Activated CD8-positive, alpha-beta memory T cell treated with anti-CD3 and anti-CD28 coated beads, Interleukin-2, amount 10 ng/mL, durations not matched to agents 7 days and 5 days (primary cell): Measurements from ENCODE around the gene CUL1. TPM values are rescaled to one million over a fixed set of nuclear protein-coding genes. Genes with fewer than 3 reads are reported as not detected.
A peak's percentile ranks its signal among the peaks of the same experiment; 100 is the strongest.

Experiments
- ATAC-seq: fragments of 150-1000 bp; cut with Tn5 transposase; one replicate; pipeline ENCODE4 v1.10.0; 2021; ENCODE audit warnings: moderate library complexity
- CTCF ChIA-PET: fragments of 350-600 bp; sonication (Branson Sonifier 250); formaldehyde crosslinking; loops from one replicate; lab custom pipeline; 2021; ENCODE audit warnings: antibody characterized with exemption; lab: Charles Lee
- DNase-seq: peaks from one replicate; pipeline ENCODE4 v3.0.0-alpha.2; 2020
- H3K27ac Mint-ChIP-seq: one replicate; pipeline ENCODE4 v1.8.0; 2021; ENCODE audit warnings: mild to moderate bottlenecking, mixed read lengths
- H3K27me3 Mint-ChIP-seq: one replicate; pipeline ENCODE4 v1.8.0; 2021; ENCODE audit warnings: mixed read lengths
- H3K36me3 Mint-ChIP-seq: one replicate; pipeline ENCODE4 v1.8.0; 2021; ENCODE audit warnings: mild to moderate bottlenecking, mixed read lengths
- H3K4me1 Mint-ChIP-seq: one replicate; pipeline ENCODE4 v1.8.0; 2021; ENCODE audit warnings: mixed read lengths
- H3K4me3 Mint-ChIP-seq: one replicate; pipeline ENCODE4 v1.8.0; 2021; ENCODE audit warnings: mild to moderate bottlenecking, moderate library complexity, mixed read lengths
- H3K9me3 Mint-ChIP-seq: one replicate; pipeline ENCODE4 v1.8.0; 2022; ENCODE audit warnings: low read depth, mixed read lengths
- total RNA-seq, 2 experiments: library from RNA; stranded (reverse); gene quantifications; one replicate each; pipeline ENCODE4 v1.2.3, GENCODE V29; 2021

Gene CUL1
- total RNA-seq, 2 experiments from 2014 or later = 55.3 to 84.3 TPM

GRCh38 chr7:148711191-148712102 is 12.7 kb downstream of the CUL1 start:
- H3K9me3 Mint-ChIP-seq = peaks cover 4% of the 10 kb centered on the region
- CTCF ChIA-PET = interaction anchor here (1.5 kb wide), 1 partner anchor 10 kb away, joined by 3 read pairs; no protein-coding TSS in a partner anchor
- H3K27me3 Mint-ChIP-seq = no peaks in the 10 kb centered on the region
- peaks cover 42% of the 10 kb centered on the region for H3K4me1 Mint-ChIP-seq
- peaks cover 22% of the 10 kb centered on the region for H3K36me3 Mint-ChIP-seq
- DNase-seq (no peak), ATAC-seq (no peak)
- H3K27ac Mint-ChIP-seq = no peak overlapping the region
- H3K4me3 Mint-ChIP-seq = no peak overlapping the region

- Mint-ChIP-seq H3K4me1 (peaks cover 41% of the 10 kb centered on the region), H3K4me3 (no peak overlapping the region)
- ATAC-seq = no peak
These were observed 14.1 kb downstream of the CUL1 start for GRCh38 chr7:148712678-148713329.

GRCh38 chr7:148714498-148714897 is 15.8 kb downstream of the CUL1 start:
- no peak overlapping the region for H3K4me3 Mint-ChIP-seq

More at GRCh38 chr7:148712678-148713329, 14.1 kb downstream of the CUL1 start:
- no peak for DNase-seq
- CTCF ChIA-PET = interaction anchor here (0.6 kb wide), 1 partner anchor 349 kb away, joined by 3 read pairs; no protein-coding TSS in a partner anchor
- Mint-ChIP-seq H3K9me3 (peaks cover 5% of the 10 kb centered on the region), H3K27me3 (no peaks in the 10 kb centered on the region), H3K27ac (no peak overlapping the region), H3K36me3 (peaks cover 30% of the 10 kb centered on the region)

GRCh38 chr7:148715027-148715426 is 16.3 kb downstream of the CUL1 start:
- H3K27me3 Mint-ChIP-seq = no peaks in the 10 kb centered on the region
- H3K9me3 Mint-ChIP-seq = peaks cover 5% of the 10 kb centered on the region
- peaks cover 38% of the 10 kb centered on the region for H3K4me1 Mint-ChIP-seq
- H3K4me3 Mint-ChIP-seq = no peak overlapping the region
- ATAC-seq (no peak), DNase-seq (no peak)
- CTCF ChIA-PET = no interaction called here
- peaks cover 30% of the 10 kb centered on the region for H3K36me3 Mint-ChIP-seq
- no peak overlapping the region for H3K27ac Mint-ChIP-seq

More at GRCh38 chr7:148714498-148714897, 15.8 kb downstream of the CUL1 start:
- H3K4me1 Mint-ChIP-seq = peaks cover 34% of the 10 kb centered on the region
- no peaks in the 10 kb centered on the region for H3K27me3 Mint-ChIP-seq
- peaks cover 5% of the 10 kb centered on the region for H3K9me3 Mint-ChIP-seq
- ATAC-seq (no peak), DNase-seq (no peak)
- no peak overlapping the region for H3K27ac Mint-ChIP-seq
- CTCF ChIA-PET = no interaction called here
- peaks cover 30% of the 10 kb centered on the region for H3K36me3 Mint-ChIP-seq

- DNase-seq = no peak
- H3K4me1 Mint-ChIP-seq = peaks cover 50% of the 10 kb centered on the region
- H3K27me3 Mint-ChIP-seq = no peaks in the 10 kb centered on the region
- peaks cover 5% of the 10 kb centered on the region for H3K9me3 Mint-ChIP-seq
- no peak for ATAC-seq
- H3K27ac Mint-ChIP-seq = no peak overlapping the region
- CTCF ChIA-PET = no interaction called here
- peaks cover 33% of the 10 kb centered on the region for H3K36me3 Mint-ChIP-seq
- H3K4me3 Mint-ChIP-seq = no peak overlapping the region
These were observed 18.6 kb downstream of the CUL1 start for GRCh38 chr7:148717266-148717793.

- Mint-ChIP-seq H3K27me3 (no peaks in the 10 kb centered on the region), H3K4me3 (no peak overlapping the region), H3K36me3 (peaks cover 29% of the 10 kb centered on the region), H3K9me3 (peaks cover 2% of the 10 kb centered on the region), H3K4me1 (peaks cover 53% of the 10 kb centered on the region), H3K27ac (no peak overlapping the region)
- ATAC-seq = no peak
- DNase-seq = no peak
- CTCF ChIA-PET = interaction anchor here (0.7 kb wide), 1 partner anchor 61 kb away, joined by 3 read pairs; no protein-coding TSS in a partner anchor
These were observed 19.7 kb downstream of the CUL1 start for GRCh38 chr7:148718431-148718830.

GRCh38 chr7:148719753-148720152 is 21.1 kb downstream of the CUL1 start:
- Mint-ChIP-seq H3K4me3 (no peak overlapping the region), H3K9me3 (peaks cover 2% of the 10 kb centered on the region), H3K4me1 (peaks cover 55% of the 10 kb centered on the region), H3K36me3 (peaks cover 25% of the 10 kb centered on the region), H3K27ac (no peak overlapping the region), H3K27me3 (no peaks in the 10 kb centered on the region)
- DNase-seq (no peak), ATAC-seq (no peak)
- CTCF ChIA-PET = interaction anchor here (1.1 kb wide), 1 partner anchor 15 kb away, joined by 3 read pairs; no protein-coding TSS in a partner anchor

- Mint-ChIP-seq H3K9me3 (peaks cover 2% of the 10 kb centered on the region), H3K27me3 (no peaks in the 10 kb centered on the region), H3K4me1 (peaks cover 54% of the 10 kb centered on the region), H3K27ac (no peak overlapping the region), H3K36me3 (peaks cover 18% of the 10 kb centered on the region), H3K4me3 (no peak overlapping the region)
- no peak for ATAC-seq
- DNase-seq = no peak
- CTCF ChIA-PET = no interaction called here
These were observed 21.8 kb downstream of the CUL1 start for GRCh38 chr7:148720472-148720871.

GRCh38 chr7:148721390-148721789 is 22.7 kb downstream of the CUL1 start:
- CTCF ChIA-PET = interaction anchor here (0.6 to 1.0 kb wide), 3 partner anchors 11 to 146 kb away, joined by 3 read pairs; no protein-coding TSS in a partner anchor
- Mint-ChIP-seq H3K36me3 (peaks cover 13% of the 10 kb centered on the region), H3K27ac (no peak overlapping the region), H3K27me3 (no peaks in the 10 kb centered on the region), H3K4me1 (peaks cover 60% of the 10 kb centered on the region), H3K4me3 (no peak overlapping the region), H3K9me3 (peaks cover 2% of the 10 kb centered on the region)
- ATAC-seq (no peak), DNase-seq (no peak)

- Mint-ChIP-seq H3K4me3 (no peak overlapping the region), H3K27me3 (no peaks in the 10 kb centered on the region), H3K36me3 (peaks cover 7% of the 10 kb centered on the region), H3K9me3 (no peaks in the 10 kb centered on the region), H3K4me1 (peaks cover 62% of the 10 kb centered on the region), H3K27ac (no peak overlapping the region)
- no peak for DNase-seq
- ATAC-seq = peak; percentile 16
- CTCF ChIA-PET = interaction anchor here (0.8 kb wide), 1 partner anchor 147 kb away, joined by 3 read pairs; no protein-coding TSS in a partner anchor
These were observed 23.9 kb downstream of the CUL1 start for GRCh38 chr7:148722340-148723165.

- ATAC-seq (no peak), DNase-seq (no peak)
- no peaks in the 10 kb centered on the region for H3K27me3 Mint-ChIP-seq
- H3K9me3 Mint-ChIP-seq = no peaks in the 10 kb centered on the region
- H3K4me3 Mint-ChIP-seq = no peak overlapping the region
- CTCF ChIA-PET = interaction anchor here (0.7 to 0.8 kb wide), 2 partner anchors 24 to 139 kb away, joined by 3 read pairs; no protein-coding TSS in a partner anchor
- H3K36me3 Mint-ChIP-seq = peaks cover 4% of the 10 kb centered on the region
- H3K27ac Mint-ChIP-seq = peak overlapping the region; percentile 61
- peaks cover 66% of the 10 kb centered on the region for H3K4me1 Mint-ChIP-seq
These were observed 24.5 kb downstream of the CUL1 start for GRCh38 chr7:148723166-148723559.

GRCh38 chr7:148723846-148724245 is 25.1 kb downstream of the CUL1 start:
- H3K27ac Mint-ChIP-seq = no peak overlapping the region
- peaks cover 4% of the 10 kb centered on the region for H3K36me3 Mint-ChIP-seq
- no peaks in the 10 kb centered on the region for H3K27me3 Mint-ChIP-seq
- DNase-seq (no peak), ATAC-seq (no peak)
- no peak overlapping the region for H3K4me3 Mint-ChIP-seq
- no peaks in the 10 kb centered on the region for H3K9me3 Mint-ChIP-seq
- H3K4me1 Mint-ChIP-seq = peaks cover 66% of the 10 kb centered on the region
- CTCF ChIA-PET = interaction anchor here (0.7 to 0.8 kb wide), 2 partner anchors 25 to 140 kb away, joined by 3 read pairs; no protein-coding TSS in a partner anchor
